Non-pigmented ciliary epithelial cell (primary cell): ENCODE measurements around the gene GALNT3.

Experiments
- DNase-seq: peaks from one replicate; pipeline ENCODE4 v3.0.0-alpha.2; 2010; ENCODE audit warnings: low read depth

The GALNT3 gene

DNA sequence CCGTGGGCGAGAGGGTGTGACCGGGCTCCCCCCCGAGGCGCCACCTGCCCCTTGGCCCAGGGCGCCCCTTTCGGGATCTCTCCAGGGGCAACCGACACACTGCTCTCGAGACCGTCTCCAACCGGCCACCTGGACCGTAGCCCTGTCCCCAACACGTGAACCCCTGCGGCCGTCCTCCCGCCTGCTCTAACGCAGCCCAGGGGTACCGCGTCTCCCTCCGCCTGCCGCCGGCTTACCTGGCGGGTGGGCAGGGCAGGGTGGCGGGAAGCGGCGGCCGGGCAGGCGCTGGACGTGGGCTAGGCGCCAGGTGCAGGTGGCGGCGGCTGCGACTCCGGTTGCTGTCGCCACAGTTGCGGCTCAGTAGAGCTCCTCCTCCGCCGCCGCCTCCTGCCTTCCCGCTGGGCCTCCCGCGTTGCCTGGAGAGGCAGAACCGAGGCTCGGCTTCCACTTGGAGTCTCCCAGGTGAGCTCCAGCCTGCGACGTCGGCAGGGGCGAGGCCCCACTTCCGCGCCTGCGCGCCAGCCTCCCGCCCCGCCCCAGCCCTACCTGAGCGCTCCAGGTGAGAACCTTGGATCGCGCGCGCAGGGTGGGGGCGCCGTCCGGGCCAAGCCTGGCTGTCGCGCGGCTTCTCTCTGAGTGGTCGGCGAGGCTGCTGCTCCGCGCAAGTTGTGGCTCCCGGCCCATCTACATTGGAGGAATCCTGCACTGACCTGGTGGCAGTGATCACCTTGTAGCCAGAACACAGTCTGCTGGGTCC is at the start of gene GALNT3:
TSS of gene GALNT3 (minus strand) at position 469 of the 757 bp plus-strand sequence. CDS start 23,547 bp downstream, outside the sequence.
- no peak for DNase-seq

DNA sequence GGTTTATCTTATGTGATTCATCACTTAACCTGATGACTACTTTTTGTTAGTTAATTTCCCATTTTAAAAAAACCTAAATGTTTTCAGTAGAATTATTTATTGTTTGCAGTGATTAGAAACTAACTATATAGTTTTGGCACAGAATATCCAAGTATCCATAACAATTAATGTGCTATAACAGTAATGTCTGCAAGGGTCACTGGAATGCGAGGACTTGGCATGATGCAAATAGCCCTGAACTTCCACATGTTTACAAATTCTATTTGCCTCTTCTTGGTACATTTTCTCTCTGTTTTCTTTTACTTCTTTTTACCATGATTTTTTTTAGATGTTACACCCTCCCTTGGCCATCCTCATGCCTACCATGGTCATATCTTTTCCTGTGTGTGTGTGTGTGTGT is 49.3 kb upstream of the GALNT3 start:
- DNase-seq = no peak

DNA sequence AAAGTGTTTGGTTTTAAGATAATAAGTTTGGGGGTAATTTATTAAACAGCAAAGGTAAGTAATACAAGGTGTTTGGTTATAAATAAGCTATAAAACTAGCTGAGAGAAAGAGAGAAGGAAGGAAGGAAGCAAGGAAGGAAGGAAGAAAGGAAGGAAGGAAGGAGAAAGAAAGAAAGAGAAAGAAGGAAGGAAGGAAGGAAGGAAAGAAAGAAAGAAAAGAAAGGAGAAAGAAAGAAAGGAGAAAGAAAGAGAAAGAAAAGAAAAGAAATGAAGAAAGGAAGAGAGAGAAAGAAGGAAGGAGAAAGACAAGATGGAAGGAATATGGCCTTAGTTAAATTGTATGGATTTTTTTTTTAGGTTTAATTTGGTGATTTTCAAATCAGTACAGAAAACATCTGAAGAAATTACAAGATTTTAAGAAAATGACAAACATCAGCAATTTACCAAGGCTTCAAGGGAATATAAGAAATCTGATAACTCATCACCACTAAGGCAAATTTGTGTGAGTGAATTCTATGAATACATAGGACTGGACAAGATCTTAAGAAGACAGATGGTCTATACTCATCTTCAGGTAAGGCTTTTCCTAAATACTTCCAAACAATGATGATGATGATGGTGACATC is 46.4 kb upstream of the GALNT3 start:
- DNase-seq = no peak

DNA sequence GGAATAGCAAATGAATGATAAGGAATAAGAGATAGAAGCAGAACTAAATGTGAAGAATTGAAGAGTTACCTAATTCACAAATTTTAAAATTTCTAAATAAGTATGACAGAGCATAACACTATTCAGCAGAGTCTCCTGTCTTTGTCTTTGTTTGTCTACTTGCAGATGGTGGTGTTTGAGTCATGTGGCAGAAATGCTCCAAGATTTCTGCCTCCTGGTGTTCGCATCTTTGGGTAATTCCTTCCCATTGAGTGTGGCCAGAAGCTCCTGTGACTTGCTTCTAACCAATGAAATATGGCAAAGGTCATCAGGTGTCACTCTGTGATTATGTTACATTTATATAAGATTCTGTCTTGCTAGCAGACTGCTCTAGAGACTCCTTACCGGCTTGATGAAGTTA is 45.6 kb upstream of the GALNT3 start:
- DNase-seq = peak; percentile 41

DNA sequence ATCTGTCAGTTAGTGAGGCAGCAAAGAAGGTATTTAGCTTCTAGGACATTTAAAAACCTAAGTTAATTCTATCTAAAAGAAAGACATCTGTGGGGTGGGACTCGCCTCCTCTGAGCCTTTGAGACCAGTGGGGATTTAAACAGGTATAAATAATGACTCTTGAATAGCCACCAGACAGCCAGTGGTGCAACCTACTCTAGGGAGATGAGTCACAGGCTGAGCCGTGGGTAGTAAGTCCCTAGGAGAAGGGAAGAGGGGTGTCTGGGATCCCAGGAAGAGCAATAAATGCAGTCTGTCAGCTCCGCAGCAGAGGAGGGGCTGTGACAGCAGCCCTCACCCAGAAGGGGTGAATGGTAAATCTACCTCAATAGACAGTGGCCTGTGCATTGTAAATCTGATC is 43.1 kb upstream of the GALNT3 start:
- peak; percentile 26 for DNase-seq

DNA sequence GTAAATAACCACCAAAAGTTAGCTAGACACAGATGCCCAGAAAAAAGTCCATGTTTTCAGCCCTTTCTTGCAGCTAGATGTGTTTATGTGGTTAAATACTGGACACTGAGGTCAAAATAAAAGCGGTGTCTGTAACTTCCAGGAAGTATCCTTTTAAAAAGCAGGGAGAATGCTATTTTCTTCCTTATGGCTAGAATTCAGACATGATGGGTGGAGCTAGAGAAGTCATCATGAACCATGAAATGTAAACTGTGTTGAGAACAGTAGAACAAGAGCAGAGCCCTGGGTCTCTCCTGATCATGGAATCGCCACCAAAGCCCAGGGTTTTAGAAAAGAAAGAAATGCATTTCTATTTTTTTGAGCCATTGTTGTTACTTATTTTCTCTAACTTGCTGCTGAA is 41.3 kb upstream of the GALNT3 start:
- no peak for DNase-seq

DNA sequence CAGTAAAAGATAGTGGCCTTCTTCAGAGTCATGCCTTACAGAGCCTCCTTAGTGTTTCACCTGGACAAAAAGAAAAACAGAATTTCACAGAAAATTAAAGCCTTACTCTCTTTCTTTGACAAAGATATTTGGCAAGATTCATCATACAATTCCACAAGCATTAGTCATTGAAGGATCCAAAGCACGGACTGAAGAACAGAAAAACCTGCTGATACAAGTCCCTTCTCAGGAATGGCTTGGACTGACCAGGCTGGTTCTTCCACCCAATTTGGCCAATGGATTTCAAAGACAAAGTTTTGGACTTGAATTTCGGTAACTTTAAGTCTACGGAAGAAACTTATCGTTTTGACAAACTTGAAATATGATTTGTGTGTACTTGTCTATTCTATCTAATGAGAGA is 39.1 kb upstream of the GALNT3 start:
- DNase-seq = peak; percentile 43

DNA sequence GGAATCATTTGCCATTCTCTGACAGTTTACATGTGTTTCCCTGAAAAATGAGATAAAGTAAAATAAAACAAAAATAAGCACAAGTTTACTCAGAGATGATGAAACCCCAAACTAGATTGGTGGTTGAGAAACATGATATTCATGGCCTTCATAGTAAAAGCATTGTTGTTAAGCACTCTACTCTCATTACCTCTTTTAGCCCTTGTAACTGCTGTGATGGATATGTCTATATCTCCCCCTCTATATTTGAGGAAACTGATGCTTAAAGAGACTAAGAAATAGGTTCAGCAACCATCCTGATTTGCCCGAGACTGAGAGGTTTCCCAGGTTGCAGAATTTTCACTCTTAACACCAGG is 33.9 kb upstream of the GALNT3 start:
- no peak for DNase-seq

DNA sequence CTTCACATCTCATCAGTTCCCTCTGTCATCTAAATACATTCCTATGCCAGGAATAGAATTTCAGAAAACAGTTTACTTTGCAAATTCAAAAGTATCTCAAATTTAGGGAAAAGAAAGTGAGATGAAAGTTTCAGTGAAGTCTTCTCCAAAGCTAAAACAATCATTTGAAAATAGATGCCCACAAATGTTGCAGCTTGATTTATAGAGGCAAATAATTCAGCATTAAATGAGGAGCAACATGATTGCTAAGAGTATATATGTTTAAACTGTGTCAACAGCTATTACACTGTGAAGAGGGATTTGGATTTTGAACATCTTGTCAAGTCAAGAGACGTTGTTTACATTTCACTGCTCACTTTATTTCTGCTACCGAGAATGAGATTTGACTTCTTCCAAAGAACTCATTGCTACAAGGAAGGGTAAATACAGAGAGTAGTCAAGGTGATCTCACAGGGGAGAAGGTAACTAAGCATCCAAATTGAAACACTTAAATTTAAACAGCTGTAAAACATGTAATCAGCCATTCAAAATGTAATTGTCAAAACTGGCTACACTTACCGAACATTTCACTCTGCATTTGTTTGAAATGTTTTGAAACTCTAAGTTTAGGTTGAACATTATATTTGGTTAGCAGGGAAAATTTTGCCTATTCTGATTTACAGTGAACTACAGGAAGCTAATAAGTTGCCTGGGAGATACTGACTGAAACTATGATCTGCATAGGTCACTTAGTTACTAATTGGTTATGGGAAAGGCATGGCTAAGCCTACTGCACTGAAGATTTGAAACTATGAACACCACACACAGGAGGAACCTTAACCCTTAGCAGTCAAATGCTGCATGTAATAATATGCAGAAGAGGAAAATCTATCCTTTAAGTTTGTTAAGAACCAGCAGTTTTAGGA is 33.2 kb upstream of the GALNT3 start:
- no peak for DNase-seq

DNA sequence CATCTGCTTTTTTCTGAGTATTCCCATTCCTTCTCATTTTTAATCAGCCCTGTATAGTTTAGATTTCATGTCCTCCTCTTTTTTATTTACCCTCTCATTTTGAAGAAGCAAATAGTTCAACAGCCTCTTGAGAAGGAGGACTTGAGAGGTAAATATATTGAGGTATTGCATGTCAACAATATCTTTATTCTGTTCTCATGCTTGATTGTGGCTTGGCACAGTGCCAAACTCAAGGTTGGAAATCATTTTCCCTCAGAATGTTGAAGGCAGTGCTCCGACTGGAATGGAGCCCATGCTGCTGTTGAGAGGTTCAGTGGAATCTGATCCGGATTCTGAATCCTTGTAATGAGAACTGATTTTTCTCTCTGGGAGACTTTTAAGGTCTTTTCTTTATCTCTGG is 31.0 kb upstream of the GALNT3 start:
- peak; percentile 17 for DNase-seq

DNA sequence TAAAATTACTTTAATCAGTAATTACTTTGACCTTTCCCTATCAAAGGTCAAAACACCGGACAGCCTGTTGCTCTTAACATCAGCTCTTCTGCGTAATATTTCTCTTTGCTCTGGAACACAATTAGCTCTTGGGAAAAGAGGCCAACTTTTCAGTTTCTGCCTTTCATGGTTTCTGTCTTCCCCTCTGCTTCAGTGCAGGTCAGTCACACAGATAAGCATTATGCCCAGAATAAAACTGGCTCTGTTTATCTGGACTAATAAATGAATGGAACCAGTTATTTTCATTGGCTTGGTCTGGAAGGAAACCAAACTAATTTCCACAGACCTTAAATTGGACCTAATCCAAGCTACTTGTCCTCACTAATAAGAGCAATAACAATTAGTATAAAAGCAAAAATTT is 26.2 kb upstream of the GALNT3 start:
- DNase-seq = no peak

DNA sequence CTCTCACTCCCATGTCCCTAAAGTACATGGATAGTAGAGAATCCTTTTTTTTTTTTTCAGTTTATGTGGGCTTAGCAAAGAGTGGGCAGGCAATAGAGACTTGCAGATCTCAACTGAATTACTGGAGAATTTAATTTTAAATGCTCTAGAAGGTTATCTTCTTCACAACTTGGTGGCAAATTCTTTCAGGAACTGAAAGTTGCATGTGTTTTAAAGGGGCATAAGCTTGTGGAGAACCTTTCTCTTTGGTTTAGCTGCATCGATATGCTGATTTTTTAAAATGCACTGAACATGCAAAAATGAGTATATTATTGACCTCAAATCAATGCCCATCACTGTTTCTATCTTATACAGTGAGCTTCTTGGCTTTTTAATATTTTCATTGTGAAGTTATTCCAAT is 24.9 kb upstream of the GALNT3 start:
- DNase-seq = no peak

DNA sequence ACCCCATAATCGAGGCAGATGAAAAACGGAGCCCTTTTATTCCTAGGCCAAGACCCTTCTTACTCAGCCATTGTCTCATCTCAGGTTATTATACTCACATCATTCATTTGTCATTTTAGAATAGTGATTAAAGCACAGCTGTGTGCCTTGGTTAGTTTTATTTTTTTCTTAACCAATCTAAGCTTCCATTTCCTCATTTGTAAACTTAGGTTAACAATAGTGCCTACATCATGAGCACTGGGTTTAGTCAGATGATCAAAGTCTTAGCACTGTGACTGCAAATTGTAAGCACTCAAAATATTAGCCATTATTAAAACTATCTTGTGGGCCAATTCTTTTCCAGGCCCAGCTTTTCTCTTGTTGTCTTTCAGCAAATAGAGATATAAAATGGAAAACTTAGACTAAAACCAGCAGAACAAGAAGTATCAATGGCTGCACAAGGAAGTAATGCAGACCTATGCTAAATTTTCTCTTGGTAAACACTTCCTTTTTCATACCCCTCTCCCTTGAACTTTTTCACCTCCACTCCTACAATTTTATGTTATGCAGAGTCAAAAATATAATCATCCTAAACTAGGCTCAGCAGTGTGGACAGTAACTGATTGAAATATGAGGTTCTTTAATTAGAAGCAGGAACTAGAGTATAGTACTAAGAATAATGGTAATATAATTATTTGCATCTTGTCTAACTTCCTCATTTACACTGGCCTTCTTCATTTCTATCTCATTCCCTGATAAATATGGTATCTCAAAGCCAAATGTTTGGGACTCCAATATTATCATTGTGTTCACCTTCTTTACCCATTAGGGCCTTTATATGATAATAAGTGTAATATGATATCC is 21.5 kb upstream of the GALNT3 start:
- DNase-seq = no peak

DNA sequence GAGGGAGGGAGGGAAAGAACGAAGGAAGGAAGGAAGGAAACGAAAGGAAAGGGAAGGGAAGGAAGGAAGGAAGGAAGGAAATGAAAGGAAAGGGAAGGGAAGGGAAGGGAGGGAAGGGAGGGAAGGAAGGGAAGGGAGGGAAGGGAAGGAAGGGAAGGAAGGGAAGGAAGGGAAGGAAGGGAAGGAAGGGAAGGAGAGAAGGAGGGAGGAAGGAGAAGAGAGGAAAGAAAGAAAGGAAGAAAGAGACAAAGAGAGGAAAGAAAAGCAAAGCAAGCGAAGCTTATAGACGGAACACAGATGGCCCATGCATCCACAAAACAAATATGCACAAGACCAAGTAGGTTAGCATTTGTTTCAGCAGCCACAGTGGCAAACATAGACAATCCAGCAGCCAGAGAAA is 20.4 kb upstream of the GALNT3 start:
- DNase-seq = no peak

DNA sequence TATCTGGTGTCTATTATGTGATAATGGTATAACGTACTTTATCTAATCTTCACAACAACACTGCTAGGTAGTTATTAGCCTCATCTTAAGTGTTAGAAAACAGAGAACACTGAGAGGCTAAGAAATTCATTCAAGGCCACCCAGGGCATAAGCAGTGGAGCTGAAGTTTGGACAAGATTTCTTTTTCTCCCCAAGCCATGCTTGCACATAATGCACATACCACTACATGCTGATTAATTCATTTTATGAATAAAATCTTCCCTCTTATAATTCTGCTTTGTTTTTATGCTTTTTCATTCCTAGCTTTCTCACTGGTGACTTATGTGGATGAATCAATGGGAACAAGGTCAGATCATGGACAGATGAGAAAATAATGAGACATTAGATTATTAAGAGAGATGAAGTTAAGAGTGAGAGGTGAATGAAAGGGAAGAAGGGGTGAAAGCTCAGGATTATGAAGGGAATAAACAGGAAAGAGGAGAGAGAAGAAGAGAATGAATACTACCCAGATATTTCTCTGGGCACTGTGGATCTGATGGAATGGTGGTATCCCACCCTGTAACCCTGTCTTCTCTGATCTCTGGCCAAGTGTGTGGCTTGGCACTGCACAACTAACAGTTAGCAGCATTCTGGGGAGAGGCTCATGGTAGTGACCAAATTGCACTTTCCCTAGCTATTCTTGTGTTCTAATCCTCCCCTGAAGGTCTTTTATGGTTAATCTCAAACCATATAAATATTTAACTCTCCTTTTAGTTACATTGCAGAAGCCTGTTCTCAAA is 17.7 kb upstream of the GALNT3 start:
- no peak for DNase-seq

DNA sequence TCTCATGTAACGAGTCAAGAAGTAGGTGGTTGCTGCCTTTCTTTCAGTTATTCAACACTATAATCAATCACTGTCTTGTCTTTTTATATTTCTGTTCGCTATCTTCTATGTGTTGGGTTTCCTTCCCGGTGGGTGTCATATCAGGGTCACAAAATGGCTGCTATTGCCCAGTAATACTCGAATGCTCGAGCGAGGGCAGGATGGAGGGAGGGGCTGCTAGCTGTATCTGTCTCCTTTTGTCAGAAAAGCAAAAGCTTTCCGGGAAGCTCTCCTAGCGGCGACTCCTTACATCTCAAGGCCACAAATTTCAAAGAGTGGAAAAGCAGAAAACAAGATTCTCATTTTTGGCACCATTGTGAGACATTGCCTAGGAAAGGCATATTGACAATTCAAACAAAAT is 16.4 kb upstream of the GALNT3 start:
- no peak for DNase-seq

DNA sequence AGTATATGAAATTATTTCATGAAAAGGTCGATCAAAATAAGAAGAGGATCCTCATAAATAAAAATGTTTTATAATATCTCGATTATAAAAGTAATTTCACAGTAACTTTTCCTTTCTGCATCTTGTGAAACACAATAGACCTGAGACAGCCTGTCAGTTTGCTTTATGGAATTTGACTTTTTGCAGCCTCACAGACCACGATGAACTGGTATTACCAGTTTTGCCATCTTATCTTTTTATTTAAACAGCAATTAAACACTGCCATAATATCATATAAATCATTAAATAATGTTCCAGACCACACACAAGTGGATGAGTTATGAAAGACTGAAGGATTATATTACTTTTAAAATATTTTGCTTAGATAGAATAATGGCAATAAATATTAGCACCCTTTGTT is 10.7 kb upstream of the GALNT3 start:
- no peak for DNase-seq

DNA sequence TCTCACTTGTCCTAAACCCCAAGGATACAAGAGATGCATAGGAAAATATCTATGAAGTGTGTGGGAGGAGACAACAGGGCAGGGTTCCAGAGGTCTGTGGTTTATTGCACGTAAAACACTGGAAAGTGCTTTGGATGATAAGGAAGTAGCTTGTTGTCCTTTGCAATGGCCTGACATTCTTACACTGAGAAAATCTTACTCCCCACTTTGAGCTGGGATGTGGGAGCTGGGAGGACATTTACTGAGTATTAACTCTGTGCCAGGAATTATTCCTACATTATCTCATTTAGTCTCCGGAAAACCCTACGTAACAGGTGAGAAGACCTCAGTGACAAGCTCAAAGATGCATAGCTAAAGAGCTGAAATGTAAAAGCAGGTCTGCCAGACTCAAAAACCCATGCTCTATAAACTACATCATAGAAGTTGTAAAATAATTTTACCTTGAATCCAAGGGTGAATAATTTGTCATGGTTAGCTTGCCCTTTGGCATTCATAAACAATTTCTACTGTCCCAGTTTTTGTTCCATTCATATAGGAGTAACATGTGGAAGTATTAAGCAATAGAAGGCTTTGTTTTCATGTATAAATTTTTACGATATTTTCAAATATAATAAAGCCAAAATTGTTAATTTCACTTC is 9.2 kb upstream of the GALNT3 start:
- DNase-seq = peak; percentile 56

DNA sequence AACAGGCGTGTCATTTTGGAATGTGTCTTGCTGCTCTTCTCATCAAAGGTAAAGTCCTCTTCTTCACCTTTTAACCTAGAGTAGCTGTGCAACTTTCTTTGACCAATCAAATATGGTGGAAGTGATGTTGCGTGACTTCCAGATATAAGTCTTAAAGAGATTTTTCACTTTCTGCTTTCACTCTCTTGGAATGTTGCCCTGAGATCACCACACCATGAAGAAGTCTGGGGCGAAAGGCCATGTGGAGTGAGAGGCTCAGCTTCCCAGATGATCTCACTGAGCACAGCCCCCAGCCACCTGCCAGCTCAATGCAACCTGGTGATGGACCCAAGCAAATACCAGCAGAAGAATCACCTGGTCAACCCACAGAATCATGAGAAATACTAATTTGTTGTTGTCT is 7.1 kb upstream of the GALNT3 start:
- DNase-seq = no peak

DNA sequence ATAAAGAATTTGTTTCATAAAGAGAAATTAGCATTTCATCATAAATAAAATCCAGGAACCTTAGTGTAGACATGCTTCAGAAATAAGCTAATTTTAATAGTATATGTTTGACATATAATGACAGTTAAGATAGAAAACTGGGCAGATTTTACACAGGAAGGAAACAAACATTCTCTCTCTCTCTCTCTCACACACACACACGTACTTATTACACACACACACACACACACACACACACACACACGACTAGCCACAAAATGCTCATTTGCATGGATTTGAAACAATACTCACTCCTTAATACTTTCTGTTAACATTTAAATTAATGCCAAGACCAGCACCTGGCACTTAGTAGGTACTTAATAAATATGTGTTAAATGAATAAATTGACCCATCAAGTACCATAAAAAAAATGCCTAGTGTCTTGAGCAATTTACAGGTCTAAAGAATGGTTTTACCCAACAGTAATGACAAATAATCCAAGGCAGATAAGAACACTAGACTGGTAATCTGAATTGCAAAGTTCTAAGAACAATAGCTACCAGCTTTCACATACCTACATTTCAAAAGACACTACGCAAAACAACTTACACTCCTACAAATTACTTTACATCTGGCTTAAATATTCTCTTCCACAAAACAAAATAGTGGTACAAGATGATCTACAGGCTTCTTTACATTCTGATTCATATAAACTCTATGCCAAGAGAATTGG is 2.9 kb upstream of the GALNT3 start:
- DNase-seq = no peak
